HG03565 (cell line): ENCODE measurements around the gene SCFD2.

Source experiments
- ATAC-seq: cut with Tn5 transposase; IDR thresholded peaks from one replicate; pipeline ENCODE4 v1.9.1; 2021; ENCODE audit warnings: mild to moderate bottlenecking, moderate library complexity; ENCODE audit not compliant: unreplicated experiment

The SCFD2 gene

GRCh38 chr4:53019485-53020382 lies 346.1 kb downstream of the SCFD2 start:
- no peak for ATAC-seq

GRCh38 chr4:53018471-53018870 lies 347.4 kb downstream of the SCFD2 start:
- ATAC-seq, result no peak

GRCh38 chr4:53016099-53016820 lies 349.6 kb downstream of the SCFD2 start:
- ATAC-seq, result no peak

GRCh38 chr4:53015681-53016080 lies 350.2 kb downstream of the SCFD2 start:
- ATAC-seq, result no peak

- ATAC-seq, result no peak
These were observed 351.0 kb downstream of the SCFD2 start for GRCh38 chr4:53014881-53015280.

- no peak for ATAC-seq
These were observed 351.7 kb downstream of the SCFD2 start for GRCh38 chr4:53013873-53014775.

GRCh38 chr4:53012738-53013137 lies 353.1 kb downstream of the SCFD2 start:
- ATAC-seq, result no peak

- ATAC-seq, result no peak
These were observed 354.5 kb downstream of the SCFD2 start for GRCh38 chr4:53011259-53011905.

GRCh38 chr4:53010318-53010717 lies 355.5 kb downstream of the SCFD2 start:
- no peak for ATAC-seq

- ATAC-seq, result peak; percentile 61
These were observed 356.0 kb downstream of the SCFD2 start for GRCh38 chr4:53009824-53010223.

- ATAC-seq, result no peak
These were observed 358.8 kb downstream of the SCFD2 start for GRCh38 chr4:53007024-53007423.

- no peak for ATAC-seq
These were observed 360.1 kb downstream of the SCFD2 start for GRCh38 chr4:53005808-53006207.

- no peak for ATAC-seq
These were observed 360.7 kb downstream of the SCFD2 start for GRCh38 chr4:53005149-53005546.

- no peak for ATAC-seq
These were observed 361.2 kb downstream of the SCFD2 start for GRCh38 chr4:53004497-53005148.

GRCh38 chr4:53003959-53004358 lies 361.9 kb downstream of the SCFD2 start:
- ATAC-seq, result peak; percentile 44

- ATAC-seq, result no peak
These were observed 365.3 kb downstream of the SCFD2 start for GRCh38 chr4:53000560-53000959.

- ATAC-seq, result no peak
These were observed 366.2 kb downstream of the SCFD2 start for GRCh38 chr4:52999626-53000025.

GRCh38 chr4:52998413-52998812 lies 367.4 kb downstream of the SCFD2 start:
- ATAC-seq, result no peak

- no peak for ATAC-seq
These were observed 368.8 kb downstream of the SCFD2 start for GRCh38 chr4:52997132-52997416.
